NT2/D1 (cell line): Measurements from ENCODE around the gene CTNNB1.

ENCODE experiments used
- SUZ12 ChIP-seq: IDR thresholded peaks from 2 replicates; pipeline ENCODE4 v1.6.1; 2011; ENCODE audit not compliant: insufficient read length, insufficient read depth; ENCODE audit errors: extremely low read depth
- ZNF274 ChIP-seq: IDR thresholded peaks from 2 replicates; pipeline ENCODE4 v1.6.1; 2011; ENCODE audit warnings: mild to moderate bottlenecking, low read depth, low read length

DNA sequence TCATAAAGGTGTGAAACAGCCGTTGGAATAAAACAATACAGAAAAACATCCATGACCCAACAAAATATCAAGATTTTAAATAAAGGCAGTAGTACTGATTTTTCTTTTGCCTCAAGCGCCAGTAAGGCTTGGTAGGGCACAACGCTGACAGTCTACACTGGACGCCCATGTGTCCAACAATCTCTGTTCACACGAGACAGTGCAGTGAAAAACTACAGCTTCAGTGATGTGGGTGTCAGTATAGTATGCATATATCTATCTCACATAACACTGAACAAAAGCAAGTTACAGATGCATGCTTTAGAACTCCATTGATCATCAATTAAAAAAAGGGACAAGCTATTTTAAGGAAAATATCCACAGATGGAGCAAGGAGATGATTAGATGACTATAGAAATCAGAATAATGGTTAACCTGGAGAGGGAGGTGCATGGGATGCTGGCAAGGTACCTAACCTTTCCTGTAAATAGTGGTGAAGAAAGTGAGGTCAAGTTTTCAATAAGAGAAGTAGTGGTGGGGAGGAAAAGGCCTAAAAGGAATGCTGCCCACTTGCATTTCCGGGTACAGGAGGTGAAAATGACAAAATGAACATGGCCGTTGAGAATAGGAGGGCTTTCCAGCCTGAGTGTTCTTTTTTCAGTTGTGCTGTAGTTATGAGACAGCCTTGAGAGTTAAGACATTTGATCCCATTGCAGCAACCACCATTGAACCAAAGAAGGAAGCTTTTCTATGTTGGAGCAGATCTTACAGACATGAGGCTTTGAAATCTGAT, 42.7 kb downstream of the CTNNB1 start:
- TF ChIP-seq ZNF274 (no peak), SUZ12 (no peak)
